SK-N-MC (cell line): ENCODE data around the gene TMEM161A.
"Not testable (repeated sequence)": the region's sequence is repeated elsewhere in the genome, so short reads cannot be mapped to it uniquely, and the experiment has no call there.

Source experiments
- EZH2 ChIP-seq: fragments of 200-600 bp; sonication (generic); IDR thresholded peaks from one replicate; pipeline ENCODE4 v1.6.1; 2017; ENCODE audit warnings: antibody characterized with exemption
- POLR2AphosphoS5 ChIP-seq: IDR thresholded peaks from 2 replicates; pipeline ENCODE4 v1.6.1; 2012; ENCODE audit warnings: mild to moderate bottlenecking, low read depth, low read length, borderline replicate concordance

DNA sequence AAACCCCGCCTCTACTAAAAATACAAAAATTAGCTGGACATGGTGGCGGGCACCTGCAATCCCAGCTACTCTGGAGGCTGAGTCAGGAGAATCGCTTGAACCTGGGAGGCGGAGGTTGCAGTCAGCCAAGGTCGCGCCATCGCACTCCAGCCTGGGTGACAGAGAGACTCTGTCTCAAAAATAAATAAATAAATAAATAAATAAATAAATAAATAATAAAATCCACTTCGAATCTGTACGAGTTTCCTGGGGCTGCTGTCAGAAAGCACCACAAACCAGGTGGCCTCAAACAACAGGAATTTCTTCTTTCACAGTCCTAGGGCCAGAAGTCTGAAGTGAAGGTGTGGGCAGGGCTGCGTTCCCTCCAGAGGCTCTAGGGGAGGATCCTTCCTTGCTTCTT lies 35.7 kb downstream of the TMEM161A start:
- not testable (repeated sequence) for TF ChIP-seq EZH2, POLR2AphosphoS5
